Common myeloid progenitor, CD34-positive (primary cell): ENCODE data around the gene HHAT.

Experiments used
- CTCF ChIA-PET: fragments of 350-600 bp; sonication (Branson Sonifier 250); formaldehyde crosslinking; loops from one replicate; lab custom pipeline; 2021; ENCODE audit warnings: antibody characterized with exemption; lab: Charles Lee
- POLR2A ChIA-PET: fragments of 350-600 bp; sonication (Branson Sonifier 250); formaldehyde crosslinking; loops from one replicate; lab custom pipeline; 2021; ENCODE audit warnings: antibody characterized with exemption; lab: Charles Lee
- DNase-seq, 3 donors: peaks; one replicate each; pipeline versions ENCODE4 v3.0.0 to v3.0.0-alpha.2; 2013
- H3K27ac ChIP-seq, 2 experiments: 1 replicate in 1 of 2; 2 replicates in 1 of 2; pipeline ENCODE4 v1.7.0; 2013; ENCODE audit warnings: inconsistent platforms in 2 of 2, low read length in 2 of 2, mild to moderate bottlenecking in 2 of 2, low read depth in 1 of 2, moderate library complexity in 1 of 2; ENCODE audit not compliant: severe bottlenecking in 2 of 2, insufficient read depth in 1 of 2, poor library complexity in 1 of 2
- H3K27me3 ChIP-seq, 5 experiments: replicated peaks in 2 of 5; 1 replicate in 3 of 5; 2 replicates in 2 of 5; pipeline versions ENCODE4 v1.6.1 to v1.7.0; 2013; ENCODE audit warnings: low read length in 4 of 5, mild to moderate bottlenecking in 2 of 5, moderate library complexity in 2 of 5, inconsistent platforms in 1 of 5; ENCODE audit not compliant: insufficient read depth in 5 of 5, control insufficient read depth in 4 of 5
- H3K36me3 ChIP-seq, 4 experiments: 1 replicate in 2 of 4; 2 replicates in 2 of 4; pipeline versions ENCODE4 v1.6.1 to v1.7.0; 2013; ENCODE audit warnings: low read length in 3 of 4, control low read depth in 1 of 4, mild to moderate bottlenecking in 1 of 4; ENCODE audit not compliant: control insufficient read depth in 4 of 4, insufficient read depth in 4 of 4
- H3K4me1 ChIP-seq, 4 experiments: 1 replicate in 3 of 4; 2 replicates in 1 of 4; pipeline versions ENCODE4 v1.6.1 to v1.7.1; 2013; ENCODE audit warnings: low read length in 3 of 4, mild to moderate bottlenecking in 3 of 4, control low read depth in 1 of 4, inconsistent platforms in 1 of 4, moderate library complexity in 1 of 4; ENCODE audit not compliant: control insufficient read depth in 4 of 4, insufficient read depth in 4 of 4; ENCODE audit errors: control extremely low read depth in 1 of 4
- H3K4me3 ChIP-seq, 7 experiments: 1 replicate in 4 of 7; 2 replicates in 3 of 7; pipeline versions ENCODE4 v1.5.1 to v1.7.0; 2013; ENCODE audit warnings: mild to moderate bottlenecking in 7 of 7, low read length in 6 of 7, moderate library complexity in 6 of 7, inconsistent platforms in 2 of 7, low read depth in 2 of 7, control low read depth in 1 of 7; ENCODE audit not compliant: insufficient read depth in 4 of 7, control insufficient read depth in 1 of 7; ENCODE audit errors: extremely low read depth in 1 of 7
- H3K9me3 ChIP-seq, 5 experiments: 1 replicate in 4 of 5; 2 replicates in 1 of 5; pipeline versions ENCODE4 v1.6.1 to v1.7.1; 2013; ENCODE audit warnings: low read length in 4 of 5, mild to moderate bottlenecking in 2 of 5, inconsistent platforms in 1 of 5, low read depth in 1 of 5, moderate library complexity in 1 of 5; ENCODE audit not compliant: control insufficient read depth in 4 of 5, insufficient read depth in 2 of 5; ENCODE audit errors: control extremely low read depth in 1 of 5
- WGBS: methylation state at CpG from one replicate; pipeline ENCODE4 v1.1.5; 2013; ENCODE audit not compliant: insufficient coverage; 5-methylcytosine and 5-hydroxymethylcytosine counted together

Gene HHAT

DNA sequence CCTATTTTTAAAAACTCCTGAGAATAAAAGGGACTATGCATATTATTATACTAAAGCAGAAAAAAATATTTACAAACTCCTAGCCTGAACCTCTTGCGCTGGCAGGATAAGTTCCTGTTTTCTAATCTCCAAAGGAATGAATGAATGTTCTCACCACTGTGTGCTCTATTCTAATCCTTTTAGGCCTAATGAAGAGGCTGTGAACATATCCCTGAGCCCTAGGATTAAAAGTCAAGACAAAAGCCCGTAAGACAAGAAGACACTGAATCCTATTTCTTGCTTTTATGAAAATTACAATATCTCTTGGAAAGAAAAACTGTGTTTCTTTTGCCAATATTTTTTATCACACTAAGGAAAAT lies 317.5 kb downstream of the HHAT start:
- H3K27ac ChIP-seq = no peak overlapping the region
- ChIA-PET POLR2A (interaction anchor here (1.2 kb wide), 1 partner anchor 18 kb away, joined by 3 read pairs; no protein-coding TSS in a partner anchor), CTCF (no interaction called here)
- H3K9me3 ChIP-seq = no peaks in the 10 kb centered on the region
- H3K27me3 ChIP-seq = no peaks in the 10 kb centered on the region
- no peaks in the 10 kb centered on the region for H3K36me3 ChIP-seq
- H3K4me1 ChIP-seq = peaks cover 0 to 2% (median 0%) of the 10 kb centered on the region in 4 experiments
- no CpG with 5 or more reads among the region's 2 CpGs for WGBS
- DNase-seq = no peak
- H3K4me3 ChIP-seq = no peak overlapping the region

DNA sequence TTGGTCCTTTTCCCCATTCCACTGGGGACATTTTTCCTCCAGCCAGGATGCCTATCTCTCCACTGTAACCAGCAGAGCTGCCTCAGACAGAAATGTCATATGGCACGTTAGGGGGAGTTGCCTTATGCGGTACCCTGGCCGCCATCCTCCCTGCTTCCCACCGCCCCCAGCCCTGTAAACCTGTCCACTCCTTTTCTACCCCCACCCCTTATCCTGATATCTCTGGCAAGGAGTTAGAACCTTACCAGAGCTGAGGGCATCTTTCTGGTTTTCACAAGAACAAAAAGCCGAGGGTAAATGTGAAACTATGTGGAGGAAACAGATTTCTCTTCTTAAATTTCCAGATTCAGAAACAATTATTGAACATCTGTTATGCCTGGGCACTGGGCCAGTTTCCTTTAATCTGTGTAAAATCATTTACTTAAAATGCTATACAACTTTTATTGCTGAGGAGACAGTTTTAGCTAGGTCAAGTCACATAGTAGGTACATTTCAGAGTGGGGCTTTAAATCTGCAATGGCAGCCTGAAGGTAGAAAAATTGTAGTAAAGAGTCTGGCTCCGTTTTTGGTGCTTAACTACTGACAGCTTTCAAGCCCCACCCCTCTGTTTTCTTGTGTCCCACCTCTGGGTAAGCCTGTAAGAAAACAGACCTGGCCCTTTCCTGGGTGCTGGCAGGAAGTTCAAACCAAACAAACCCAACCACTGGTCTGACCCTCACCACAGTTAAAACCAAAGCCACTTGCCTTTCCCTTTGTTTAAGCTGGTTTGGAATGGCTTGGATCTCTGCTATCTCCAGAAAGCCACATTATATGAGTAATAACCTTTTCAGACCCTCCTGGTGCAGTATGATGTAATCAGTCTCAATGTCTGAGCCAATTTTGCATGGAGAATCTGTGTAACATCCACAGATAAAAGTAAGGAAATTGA lies 319.0 kb downstream of the HHAT start:
- no peak overlapping the region for H3K27ac ChIP-seq
- POLR2A ChIA-PET = no interaction called here
- peaks cover 0 to 2% (median 0%) of the 10 kb centered on the region in 4 experiments for H3K4me1 ChIP-seq
- no peaks in the 10 kb centered on the region for H3K27me3 ChIP-seq
- no peak overlapping the region for H3K4me3 ChIP-seq
- no peaks in the 10 kb centered on the region for H3K36me3 ChIP-seq
- CTCF ChIA-PET = no interaction called here
- DNase-seq = peak in 2 of 3 donors; percentile 20 to 27
- no peaks in the 10 kb centered on the region for H3K9me3 ChIP-seq
- WGBS = 80% methylated on average over 2 of the region's 6 CpGs

DNA sequence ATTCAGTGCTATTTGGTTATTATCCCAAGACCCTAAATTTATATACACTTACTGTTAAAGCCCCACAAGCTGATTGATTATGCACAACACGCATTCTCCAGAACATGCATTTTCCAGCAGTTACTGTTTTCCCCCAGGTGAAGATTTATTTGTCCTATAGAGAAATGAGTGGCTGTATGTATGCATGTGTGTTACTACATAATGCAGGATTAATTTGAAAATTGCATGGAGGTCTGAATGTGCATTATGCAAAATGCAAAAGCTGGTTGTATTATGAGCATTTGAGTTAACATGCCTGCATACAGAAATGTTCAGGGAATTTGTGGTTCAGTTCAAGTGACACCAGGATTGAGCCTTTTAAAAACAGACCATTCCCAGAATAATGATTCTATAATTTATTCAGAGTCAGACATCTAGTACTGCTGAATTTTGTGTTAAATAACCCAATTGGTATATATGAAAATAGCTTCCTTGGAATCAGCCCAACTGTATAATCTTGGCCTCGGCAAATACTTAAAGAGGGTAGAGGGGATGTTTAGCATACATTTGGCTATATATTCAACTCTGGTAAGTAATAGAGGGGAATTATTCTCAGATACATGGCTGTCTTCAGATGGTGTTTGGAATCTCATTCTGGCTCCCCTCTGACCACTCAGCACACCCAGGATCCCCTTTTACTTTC lies 320.0 kb downstream of the HHAT start:
- ChIA-PET CTCF (no interaction called here), POLR2A (no interaction called here)
- no peaks in the 10 kb centered on the region for H3K27me3 ChIP-seq
- no peaks in the 10 kb centered on the region for H3K36me3 ChIP-seq
- no peak overlapping the region for H3K4me3 ChIP-seq
- peaks cover 0 to 1% (median 0%) of the 10 kb centered on the region in 5 experiments for H3K9me3 ChIP-seq
- DNase-seq = no peak
- peaks cover 0 to 2% (median 0%) of the 10 kb centered on the region in 4 experiments for H3K4me1 ChIP-seq
- no peak overlapping the region for H3K27ac ChIP-seq
- no CpG with 5 or more reads among the region's 2 CpGs for WGBS

DNA sequence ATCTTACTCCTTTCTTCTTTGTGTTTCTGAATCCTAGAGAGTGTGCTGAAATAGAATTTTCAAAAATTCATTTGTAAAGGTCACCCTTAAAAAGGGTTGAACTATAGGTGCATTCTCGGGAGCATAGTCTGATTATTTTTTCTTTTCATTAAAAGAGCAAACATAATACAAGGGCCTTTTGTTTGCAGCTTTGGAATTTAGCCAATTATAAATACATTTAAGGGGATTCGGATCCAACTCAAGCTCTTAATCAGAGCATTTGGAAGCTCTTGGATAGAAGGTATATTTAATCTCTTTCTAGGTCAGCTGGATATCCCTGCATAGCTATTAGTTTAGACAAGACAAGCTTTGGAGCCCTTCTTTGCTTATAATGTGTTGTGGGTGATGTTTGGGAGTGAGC lies 321.7 kb downstream of the HHAT start:
- ChIA-PET CTCF (interaction anchor here (0.8 to 1.4 kb wide), 2 partner anchors 25 to 231 kb away, joined by 3 read pairs; no protein-coding TSS in a partner anchor), POLR2A (no interaction called here)
- Histone ChIP-seq H3K27me3 (no peaks in the 10 kb centered on the region), H3K9me3 (peaks cover 0 to 4% (median 0%) of the 10 kb centered on the region in 5 experiments), H3K4me3 (no peak overlapping the region), H3K27ac (no peak overlapping the region), H3K36me3 (no peaks in the 10 kb centered on the region), H3K4me1 (peaks cover 0 to 2% (median 0%) of the 10 kb centered on the region in 4 experiments)
- no peak for DNase-seq
- no CpG with 5 or more reads among the region's 2 CpGs for WGBS

DNA sequence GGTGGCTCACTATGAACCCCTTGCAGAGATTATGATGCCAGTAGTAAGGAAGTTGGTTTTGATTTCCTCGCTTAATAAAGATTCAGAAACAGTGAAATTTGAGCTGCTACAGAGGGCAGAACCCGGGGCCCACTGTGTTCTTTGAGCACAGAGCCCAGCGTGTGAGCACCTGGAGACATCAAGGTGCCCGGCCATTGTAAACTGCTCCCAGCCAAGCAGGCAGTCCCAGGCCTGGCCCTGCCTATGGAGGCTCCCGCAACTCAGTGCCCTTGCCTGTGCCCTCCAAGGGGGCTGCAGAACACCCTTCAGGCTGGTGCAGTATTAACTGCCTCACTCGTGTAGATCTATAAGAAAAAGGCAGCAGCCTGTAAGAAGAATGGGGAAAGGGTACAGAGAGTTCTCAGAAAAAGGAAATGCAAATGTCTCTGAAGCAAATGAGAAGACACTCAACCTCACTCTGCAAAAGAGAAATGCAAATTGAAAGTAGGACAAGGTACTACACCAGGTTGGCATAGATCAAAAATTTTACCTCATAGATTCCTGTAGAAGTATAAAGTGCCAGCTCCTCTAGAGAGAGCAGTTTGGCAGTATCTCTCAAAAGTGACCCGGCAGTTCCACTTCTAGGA lies 323.7 kb downstream of the HHAT start:
- H3K36me3 ChIP-seq = no peaks in the 10 kb centered on the region
- CTCF ChIA-PET = no interaction called here
- no peak overlapping the region for H3K27ac ChIP-seq
- DNase-seq = no peak
- no peak overlapping the region for H3K4me3 ChIP-seq
- no peaks in the 10 kb centered on the region for H3K27me3 ChIP-seq
- peaks cover 0 to 4% (median 0%) of the 10 kb centered on the region in 5 experiments for H3K9me3 ChIP-seq
- WGBS = 98% methylated on average over 5 of the region's 7 CpGs
- no peaks in the 10 kb centered on the region for H3K4me1 ChIP-seq
- POLR2A ChIA-PET = no interaction called here

DNA sequence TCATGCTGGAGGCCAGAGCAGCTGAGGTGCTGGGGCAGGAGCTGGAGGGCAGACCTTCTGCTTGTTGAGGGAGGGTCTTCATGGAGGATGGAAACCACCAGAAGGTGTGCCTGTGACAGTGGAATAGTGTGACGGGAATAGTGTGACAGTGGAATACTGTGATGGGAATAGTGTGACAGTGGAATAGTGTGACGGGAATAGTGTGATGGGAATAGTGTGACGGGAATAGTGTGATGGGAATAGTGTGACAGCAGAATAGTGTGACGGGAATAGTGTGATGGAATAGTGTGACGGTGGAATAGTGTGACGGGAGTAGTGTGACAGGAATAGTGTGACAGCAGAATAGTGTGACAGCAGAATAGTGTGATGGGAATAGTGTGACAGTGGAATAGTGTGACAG lies 325.1 kb downstream of the HHAT start:
- no peak overlapping the region for H3K4me3 ChIP-seq
- H3K4me1 ChIP-seq = no peaks in the 10 kb centered on the region
- ChIA-PET POLR2A (no interaction called here), CTCF (no interaction called here)
- H3K27me3 ChIP-seq = no peaks in the 10 kb centered on the region
- H3K9me3 ChIP-seq = peaks cover 0 to 7% (median 0%) of the 10 kb centered on the region in 5 experiments
- peak in 2 of 3 donors; percentile 17 to 34 for DNase-seq
- H3K36me3 ChIP-seq = no peaks in the 10 kb centered on the region
- H3K27ac ChIP-seq = no peak overlapping the region
- 63% methylated on average over 6 of the region's 6 CpGs for WGBS
